Mammary epithelial cell (primary cell): ENCODE data around the gene LRMDA.

Experiments used
- CTCF ChIP-seq, 2 donors: IDR thresholded peaks in 1 of 2; conservative IDR thresholded peaks in 1 of 2; 2 replicates each; pipeline ENCODE4 v1.5.1; 2011 to 2012; ENCODE audit warnings: inconsistent platforms in 2 of 2, low read length in 2 of 2, mild to moderate bottlenecking in 2 of 2, control low read depth in 1 of 2, low read depth in 1 of 2; ENCODE audit not compliant: insufficient read depth in 1 of 2; ENCODE audit errors: extremely low read depth in 1 of 2
- EZH2 ChIP-seq: IDR thresholded peaks from 2 replicates; pipeline ENCODE4 v1.6.1; 2012; ENCODE audit warnings: low read length, inconsistent platforms, borderline replicate concordance

- TF ChIP-seq CTCF (conservative IDR thresholded peaks at IDR 0.05 in 1 of 2, IDR thresholded peaks at IDR 0.05 in 1 of 2; ENCODE audit: extremely low read depth in 1 of 2, insufficient read depth in 1 of 2, low read depth in 1 of 2, low read length in 2 of 2) (peak in 1 of 2 donors; percentile 27), EZH2 (no peak)
Observed at GRCh38 chr10:76301950-76302349, 870.5 kb downstream of the LRMDA start.
